ENCODE measurements around the gene LRRK1.

The LRRK1 gene

DNA sequence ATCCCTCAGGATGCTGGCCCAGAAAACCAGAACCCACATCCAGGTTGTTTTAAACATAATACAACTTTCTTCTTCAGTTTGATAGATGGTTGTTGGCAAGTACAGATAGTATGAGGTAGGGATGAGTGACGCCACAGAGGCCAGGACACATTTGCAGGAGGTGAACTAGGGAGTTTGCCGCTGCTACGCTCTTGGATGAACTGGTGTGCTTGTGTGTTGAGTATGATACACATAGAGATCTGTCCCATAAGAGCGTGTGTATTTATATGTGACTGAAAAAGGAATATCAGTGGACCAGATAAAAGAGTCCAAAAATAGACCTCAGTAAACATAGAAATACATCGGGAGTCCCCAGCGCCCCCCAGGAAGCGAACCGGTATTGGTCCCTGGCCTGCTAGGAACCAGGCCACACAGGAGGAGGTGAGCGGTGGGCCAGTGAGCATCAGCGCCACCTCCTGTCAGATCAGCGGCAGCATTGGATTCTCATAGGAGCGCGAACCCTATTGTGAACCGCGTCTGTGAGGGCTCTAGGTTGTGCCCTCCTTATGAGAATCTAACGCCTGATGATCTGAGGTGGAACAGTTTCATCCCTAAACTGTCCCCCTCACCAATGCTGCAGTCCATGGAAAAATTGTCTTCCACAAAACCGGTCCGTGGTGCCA lies 98.1 kb downstream of the LRRK1 start:
- Histone ChIP-seq H3K79me2 (ENCODE audit: control insufficient read depth, low read length) (no peaks in the 10 kb centered on the region; the same call in 1 of the 2 replicates), H3K27me3 (ENCODE audit: control insufficient read depth, low read length) (no peaks in the 10 kb centered on the region), H3K9me3 (ENCODE audit: control insufficient read depth, insufficient read depth, low read length) (no peaks in the 10 kb centered on the region), H3K4me3 (ENCODE audit: low read length) (no peak overlapping the region), H3K27ac (ENCODE audit: low read depth, low read length) (no peak overlapping the region), H3K9me2 (replicated peaks; ENCODE audit: control insufficient read depth, low read length) (no peaks in the 10 kb centered on the region), H4K20me1 (ENCODE audit: control insufficient read depth, insufficient read depth, low read depth, low read length) (no peaks in the 10 kb centered on the region), H3K4me1 (ENCODE audit: control insufficient read depth, low read length) (no peaks in the 10 kb centered on the region), H3K36me3 (ENCODE audit: control insufficient read depth, low read length) (peaks cover 97% of the 10 kb centered on the region), H3F3A (ENCODE audit: control insufficient read depth, insufficient read depth) (no peaks in the 10 kb centered on the region), H3K4me2 (ENCODE audit: low read length) (no peak overlapping the region)
- no peak for TF ChIP-seq EZH2phosphoT487 (IDR thresholded peaks at IDR 0.05; ENCODE audit: borderline replicate concordance, low read length)
- TF ChIP-seq, protein P1, sequence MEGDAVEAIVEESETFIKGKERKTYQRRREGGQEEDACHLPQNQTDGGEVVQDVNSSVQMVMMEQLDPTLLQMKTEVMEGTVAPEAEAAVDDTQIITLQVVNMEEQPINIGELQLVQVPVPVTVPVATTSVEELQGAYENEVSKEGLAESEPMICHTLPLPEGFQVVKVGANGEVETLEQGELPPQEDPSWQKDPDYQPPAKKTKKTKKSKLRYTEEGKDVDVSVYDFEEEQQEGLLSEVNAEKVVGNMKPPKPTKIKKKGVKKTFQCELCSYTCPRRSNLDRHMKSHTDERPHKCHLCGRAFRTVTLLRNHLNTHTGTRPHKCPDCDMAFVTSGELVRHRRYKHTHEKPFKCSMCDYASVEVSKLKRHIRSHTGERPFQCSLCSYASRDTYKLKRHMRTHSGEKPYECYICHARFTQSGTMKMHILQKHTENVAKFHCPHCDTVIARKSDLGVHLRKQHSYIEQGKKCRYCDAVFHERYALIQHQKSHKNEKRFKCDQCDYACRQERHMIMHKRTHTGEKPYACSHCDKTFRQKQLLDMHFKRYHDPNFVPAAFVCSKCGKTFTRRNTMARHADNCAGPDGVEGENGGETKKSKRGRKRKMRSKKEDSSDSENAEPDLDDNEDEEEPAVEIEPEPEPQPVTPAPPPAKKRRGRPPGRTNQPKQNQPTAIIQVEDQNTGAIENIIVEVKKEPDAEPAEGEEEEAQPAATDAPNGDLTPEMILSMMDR (IDR thresholded peaks at IDR 0.05; ENCODE audit: low read depth, low read length, poor library complexity, severe bottlenecking), result peak; percentile 46

DNA sequence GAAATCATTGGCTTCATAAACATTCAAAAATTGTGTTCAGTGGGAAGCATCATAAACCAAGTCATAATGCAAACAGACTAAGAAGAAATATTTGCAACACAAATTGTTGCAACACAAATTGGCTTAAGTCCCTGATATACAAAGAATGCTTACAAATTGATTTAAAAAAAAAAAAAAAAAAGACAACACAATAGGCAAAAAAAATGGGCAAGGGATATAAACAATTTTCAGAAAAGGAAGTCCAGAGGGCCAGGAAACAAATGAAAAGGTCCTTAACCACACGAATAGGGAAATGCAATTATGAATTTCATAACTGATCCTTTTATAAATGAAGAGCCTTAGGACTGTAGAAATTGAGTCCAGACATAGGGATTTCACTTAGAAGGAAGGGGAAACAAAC lies 98.9 kb downstream of the LRRK1 start:
- no peak for TF ChIP-seq EZH2phosphoT487 (IDR thresholded peaks at IDR 0.05; ENCODE audit: borderline replicate concordance, low read length)
- TF ChIP-seq, protein P1 (IDR thresholded peaks at IDR 0.05; ENCODE audit: low read depth, low read length, poor library complexity, severe bottlenecking), result no peak
- H3K9me3 ChIP-seq (ENCODE audit: control insufficient read depth, insufficient read depth, low read length), result no peaks in the 10 kb centered on the region
- no peaks in the 10 kb centered on the region for H3K4me1 ChIP-seq (ENCODE audit: control insufficient read depth, low read length)
- no peaks in the 10 kb centered on the region for H4K20me1 ChIP-seq (ENCODE audit: control insufficient read depth, insufficient read depth, low read depth, low read length)
- H3K79me2 ChIP-seq (ENCODE audit: control insufficient read depth, low read length), result no peaks in the 10 kb centered on the region; the same call in 1 of the 2 replicates
- no peaks in the 10 kb centered on the region for H3F3A ChIP-seq (ENCODE audit: control insufficient read depth, insufficient read depth)
- no peaks in the 10 kb centered on the region for H3K9me2 ChIP-seq (replicated peaks; ENCODE audit: control insufficient read depth, low read length)
- H3K36me3 ChIP-seq (ENCODE audit: control insufficient read depth, low read length), result peaks cover 98% of the 10 kb centered on the region
- H3K4me2 ChIP-seq (ENCODE audit: low read length), result no peak overlapping the region
- no peak overlapping the region for H3K27ac ChIP-seq (ENCODE audit: low read depth, low read length)
- H3K4me3 ChIP-seq (ENCODE audit: low read length), result no peak overlapping the region
- H3K27me3 ChIP-seq (ENCODE audit: control insufficient read depth, low read length), result no peaks in the 10 kb centered on the region

DNA sequence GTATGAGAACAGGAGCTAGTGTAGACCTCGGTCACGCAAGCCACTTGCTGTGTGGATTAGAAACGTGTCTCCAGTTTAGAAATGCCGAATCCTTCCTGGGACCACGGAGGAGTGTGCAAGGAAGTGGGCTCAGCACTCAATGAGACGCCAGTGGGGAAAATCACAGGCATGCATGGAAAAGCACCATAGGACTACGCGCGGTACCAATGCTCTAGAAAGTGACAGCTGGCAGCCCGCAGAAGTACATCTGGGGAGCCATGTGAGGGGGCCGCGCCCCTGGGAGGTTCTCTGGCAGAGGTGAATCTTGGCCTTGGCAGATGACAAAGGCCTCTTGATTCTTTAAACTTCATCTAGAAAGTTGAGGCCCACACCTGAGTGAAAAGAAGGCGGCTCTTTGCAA lies 99.3 kb downstream of the LRRK1 start:
- no peaks in the 10 kb centered on the region for H3K4me1 ChIP-seq (ENCODE audit: control insufficient read depth, low read length)
- no peaks in the 10 kb centered on the region for H3K9me3 ChIP-seq (ENCODE audit: control insufficient read depth, insufficient read depth, low read length)
- no peaks in the 10 kb centered on the region for H3F3A ChIP-seq (ENCODE audit: control insufficient read depth, insufficient read depth)
- H3K4me3 ChIP-seq (ENCODE audit: low read length), result no peak overlapping the region
- no peak overlapping the region for H3K27ac ChIP-seq (ENCODE audit: low read depth, low read length)
- H3K36me3 ChIP-seq (ENCODE audit: control insufficient read depth, low read length), result peaks cover 100% of the 10 kb centered on the region
- H3K27me3 ChIP-seq (ENCODE audit: control insufficient read depth, low read length), result no peaks in the 10 kb centered on the region
- no peaks in the 10 kb centered on the region for H3K9me2 ChIP-seq (replicated peaks; ENCODE audit: control insufficient read depth, low read length)
- no peaks in the 10 kb centered on the region for H4K20me1 ChIP-seq (ENCODE audit: control insufficient read depth, insufficient read depth, low read depth, low read length)
- no peak for TF ChIP-seq EZH2phosphoT487 (IDR thresholded peaks at IDR 0.05; ENCODE audit: borderline replicate concordance, low read length)
- TF ChIP-seq, protein P1 (IDR thresholded peaks at IDR 0.05; ENCODE audit: low read depth, low read length, poor library complexity, severe bottlenecking), result no peak
- no peaks in the 10 kb centered on the region; the same call in 1 of the 2 replicates for H3K79me2 ChIP-seq (ENCODE audit: control insufficient read depth, low read length)
- H3K4me2 ChIP-seq (ENCODE audit: low read length), result no peak overlapping the region

Measured in DOHH2 (cell line).